H7 (cell line): ENCODE data around the gene LRP2. TPM values are rescaled to one million over a fixed set of nuclear protein-coding genes. Genes with fewer than 3 reads are reported as not detected.

Source experiments
- DNase-seq: peaks from one replicate; pipeline ENCODE4 v3.0.0; 2012
- H3K27me3 ChIP-seq: 2 replicates; pipeline ENCODE4 v1.6.0; 2011; ENCODE audit warnings: mild to moderate bottlenecking, low read length; ENCODE audit not compliant: control insufficient read depth, insufficient read depth
- H3K36me3 ChIP-seq: replicated peaks from 2 replicates; pipeline ENCODE4 v1.5.1; 2011; ENCODE audit warnings: low read length; ENCODE audit not compliant: control insufficient read depth, insufficient read depth
- H3K4me3 ChIP-seq: 2 replicates; pipeline ENCODE4 v1.5.1; 2011; ENCODE audit warnings: low read depth, mild to moderate bottlenecking, control low read depth, low read length, moderate library complexity; ENCODE audit not compliant: insufficient read depth
- total RNA-seq: library from RNA; depleted of rRNA; stranded (reverse); fragments of >200 nt; shearing (Covaris generic); gene quantifications from 2 replicates; pipeline ENCODE4 v1.2.3, GENCODE V29; 2014

Gene LRP2
- total RNA-seq, 1 experiment from 2014 or later: 1.1 TPM

DNA sequence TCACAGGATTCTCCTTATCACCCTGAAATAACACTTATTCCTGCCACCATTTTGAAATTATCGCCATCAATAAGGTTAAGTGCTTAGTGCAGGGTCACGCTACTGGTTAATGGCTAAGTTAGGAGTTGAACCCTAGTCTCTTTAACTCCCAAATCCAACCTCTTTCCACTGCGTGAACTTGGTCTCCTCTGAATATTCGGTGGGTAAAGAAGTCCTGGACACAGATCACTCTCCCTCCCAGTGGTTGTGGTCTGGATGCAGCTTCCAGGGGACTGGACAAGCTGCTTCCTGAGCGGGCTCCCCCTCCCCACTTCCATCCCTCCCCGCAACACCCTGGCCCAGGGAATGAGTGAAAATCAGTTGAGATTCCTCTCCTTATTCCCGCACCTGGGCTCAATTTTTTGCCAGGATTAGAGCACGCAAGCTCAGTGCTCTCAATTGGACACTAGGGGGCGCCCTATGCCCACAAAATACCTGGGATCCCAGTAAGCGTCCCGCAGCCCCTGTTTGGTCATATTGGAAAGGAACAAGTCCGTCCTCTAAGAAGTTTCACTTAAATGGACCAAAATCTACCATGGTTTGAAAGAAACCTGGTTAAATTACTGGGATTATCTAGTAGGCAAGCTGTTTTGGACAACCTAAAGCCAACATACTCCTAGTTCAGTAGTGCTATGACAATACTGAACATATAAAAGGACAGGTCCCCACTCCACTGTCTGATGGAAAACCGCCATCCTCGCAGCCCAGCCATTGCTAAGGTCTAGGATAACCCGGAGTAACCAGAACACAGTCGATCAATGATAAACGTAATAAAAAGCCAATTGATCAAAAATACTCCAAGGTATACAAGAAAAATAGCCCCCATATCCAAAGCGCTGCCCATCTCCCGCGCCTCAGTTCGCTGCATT is 252.6 kb downstream of the LRP2 start:
- peak; percentile 57 for DNase-seq
- Histone ChIP-seq H3K4me3 (no peak overlapping the region), H3K27me3 (no peaks in the 10 kb centered on the region), H3K36me3 (no peaks in the 10 kb centered on the region)

DNA sequence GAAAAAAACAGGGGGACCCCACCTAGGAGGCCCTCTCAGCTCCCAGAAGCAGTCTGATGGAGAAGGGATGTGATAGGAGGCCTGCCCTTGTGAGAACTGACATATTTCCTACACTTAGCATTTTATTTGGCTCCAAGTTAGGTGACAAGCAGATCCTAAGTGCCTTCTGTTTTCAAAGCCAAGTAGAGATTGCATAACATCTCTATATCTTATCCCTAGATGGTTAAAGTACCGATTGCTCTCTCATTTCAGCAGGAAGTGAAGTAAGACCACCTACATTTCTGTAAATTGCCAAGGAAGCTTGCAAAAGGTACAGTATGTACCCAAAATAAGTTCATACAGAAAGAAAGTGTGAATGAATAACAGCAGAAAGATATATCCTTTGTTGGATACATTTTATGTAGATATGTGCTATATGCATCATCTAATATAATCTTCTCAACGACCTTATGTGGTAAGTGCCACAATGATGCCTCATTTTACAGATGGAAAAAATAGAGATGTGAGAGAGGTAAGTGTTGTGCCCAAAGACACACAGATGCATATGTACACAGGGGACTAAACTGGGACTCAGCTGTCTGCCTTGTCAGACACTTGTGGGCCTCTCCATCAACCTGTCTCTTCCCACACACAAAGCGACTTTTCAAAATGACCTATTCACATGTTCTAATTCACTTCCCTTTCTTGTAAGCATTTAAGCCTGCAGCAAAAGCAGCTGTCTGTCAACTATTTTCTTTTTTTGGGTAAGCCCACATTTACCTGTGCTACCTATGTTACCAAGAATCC is 254.0 kb downstream of the LRP2 start:
- Histone ChIP-seq H3K36me3 (no peaks in the 10 kb centered on the region), H3K27me3 (no peaks in the 10 kb centered on the region), H3K4me3 (no peak overlapping the region)
- DNase-seq: no peak

DNA sequence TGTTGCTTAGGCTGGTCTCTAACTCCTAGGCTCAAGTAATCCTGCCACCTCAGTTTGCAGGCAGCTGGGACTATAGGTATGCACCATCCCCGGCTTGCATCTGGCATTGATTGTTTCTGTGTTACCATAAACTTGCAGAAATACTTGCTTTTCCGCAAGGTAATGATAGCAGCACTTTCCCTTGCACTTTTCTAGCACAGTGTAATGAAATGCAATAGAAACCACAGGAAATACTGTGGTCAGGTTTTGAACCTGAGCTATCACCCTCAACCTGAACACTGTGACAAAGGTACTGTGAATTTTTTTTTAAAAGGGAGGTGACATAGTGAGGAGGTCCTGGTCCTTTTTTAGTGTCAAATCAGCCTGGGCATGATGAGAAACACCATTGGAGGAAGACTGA is 254.7 kb downstream of the LRP2 start:
- no peak for DNase-seq
- no peaks in the 10 kb centered on the region for H3K27me3 ChIP-seq
- H3K36me3 ChIP-seq: no peaks in the 10 kb centered on the region
- H3K4me3 ChIP-seq: no peak overlapping the region

DNA sequence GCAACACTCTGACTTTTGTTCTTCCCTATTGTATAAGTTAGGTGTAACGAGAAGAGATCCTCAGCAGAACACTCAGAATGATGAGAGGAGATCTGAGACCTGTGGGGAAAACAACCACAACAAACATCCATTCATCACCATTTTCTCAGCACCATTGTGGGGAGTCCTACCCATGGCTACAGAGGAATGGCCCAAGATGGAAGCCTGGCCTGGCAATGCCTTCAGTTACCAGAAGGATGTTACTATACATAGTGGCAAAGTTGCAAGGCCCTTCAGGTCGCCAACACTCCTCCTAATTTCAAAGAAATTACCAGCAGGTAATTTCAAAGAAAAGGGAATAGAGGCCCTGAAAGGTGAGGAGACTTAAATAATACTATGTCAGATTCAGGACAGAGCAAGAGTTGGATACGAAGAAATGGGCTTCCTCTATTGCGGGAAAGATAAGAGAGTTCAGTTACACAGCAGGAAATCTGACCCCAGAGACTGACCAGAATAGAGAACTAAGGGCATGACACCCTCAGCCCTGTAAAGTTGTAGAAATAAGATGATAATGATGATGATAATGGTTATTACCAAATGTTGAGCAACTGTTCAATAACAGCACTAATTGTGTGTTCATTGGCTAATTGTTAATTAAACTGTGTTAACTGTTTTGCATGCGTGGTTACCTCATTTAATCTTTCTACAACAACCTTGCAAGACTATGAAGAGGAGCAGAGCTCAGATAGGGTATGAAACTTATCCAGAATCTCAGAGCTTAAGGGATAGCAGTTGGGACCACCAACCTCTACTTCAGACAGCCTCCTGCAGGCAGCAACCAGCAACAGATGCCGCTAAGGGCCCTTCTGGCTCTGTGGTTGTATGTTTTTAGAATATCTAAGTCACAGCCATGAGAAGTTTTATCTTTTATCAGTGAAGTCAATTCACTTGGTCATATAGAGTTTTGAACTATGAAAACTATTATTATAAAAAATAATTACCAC is 255.5 kb downstream of the LRP2 start:
- no peak overlapping the region for H3K4me3 ChIP-seq
- H3K27me3 ChIP-seq: no peaks in the 10 kb centered on the region
- no peaks in the 10 kb centered on the region for H3K36me3 ChIP-seq
- DNase-seq: no peak

DNA sequence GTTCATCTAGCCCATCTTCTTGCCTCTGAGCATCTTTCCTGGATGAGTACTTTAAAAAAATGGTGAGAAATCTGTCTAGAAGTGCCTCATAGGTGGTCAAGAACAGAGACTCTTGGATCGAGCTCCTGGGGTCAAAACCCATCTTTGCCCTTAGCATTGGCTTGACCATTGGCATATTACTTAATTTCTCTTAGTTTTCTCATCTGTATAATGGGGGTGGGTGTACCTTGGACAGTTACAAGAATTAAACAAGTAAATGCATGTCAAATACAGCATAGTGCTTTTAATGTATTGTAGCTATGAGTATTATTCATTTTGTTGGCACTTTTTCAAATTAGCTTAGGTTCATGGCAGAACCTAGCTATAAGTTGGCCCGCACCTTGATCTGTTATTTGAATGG is 256.2 kb downstream of the LRP2 start:
- Histone ChIP-seq H3K4me3 (no peak overlapping the region), H3K36me3 (no peaks in the 10 kb centered on the region), H3K27me3 (no peaks in the 10 kb centered on the region)
- no peak for DNase-seq

DNA sequence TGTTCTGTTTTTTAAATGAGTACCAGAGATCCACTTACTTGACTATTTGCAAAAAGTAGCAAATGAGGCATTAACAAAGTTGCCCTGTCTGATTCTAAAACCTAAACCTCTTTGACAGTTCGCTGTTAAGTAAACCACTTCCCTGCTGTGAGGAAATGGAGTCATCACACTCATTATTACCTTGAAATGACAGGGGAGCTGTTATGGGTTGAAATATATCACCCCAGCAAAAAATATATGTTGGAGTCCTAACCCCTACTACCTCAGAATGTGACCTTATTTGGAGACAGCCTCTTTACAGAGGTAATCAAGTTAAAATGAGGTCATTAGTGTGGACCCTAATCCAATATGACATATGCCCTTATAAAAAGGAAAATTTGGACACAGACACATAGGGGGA is 256.9 kb downstream of the LRP2 start:
- DNase-seq: no peak
- Histone ChIP-seq H3K27me3 (no peaks in the 10 kb centered on the region), H3K36me3 (no peaks in the 10 kb centered on the region), H3K4me3 (no peak overlapping the region)

DNA sequence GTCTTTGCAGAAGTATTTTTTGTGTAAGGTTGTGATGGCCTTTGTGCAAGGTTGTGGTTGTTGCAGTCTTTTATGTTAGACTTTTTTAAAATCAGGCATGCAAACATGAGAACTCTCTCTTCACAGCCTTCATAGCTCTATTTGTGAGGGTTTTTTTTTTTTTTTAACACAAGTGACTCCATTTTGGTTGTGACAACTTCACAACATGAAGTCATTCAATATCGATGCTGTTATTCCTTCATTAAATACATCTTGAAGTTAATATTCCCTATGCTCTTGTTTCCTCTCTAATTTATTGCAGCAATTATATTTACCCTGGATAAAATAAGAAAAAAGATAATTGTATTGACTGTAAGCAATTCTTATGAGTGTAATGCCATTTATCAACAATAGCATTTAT is 257.5 kb downstream of the LRP2 start:
- H3K27me3 ChIP-seq: no peaks in the 10 kb centered on the region
- no peaks in the 10 kb centered on the region for H3K36me3 ChIP-seq
- no peak overlapping the region for H3K4me3 ChIP-seq
- DNase-seq: no peak

DNA sequence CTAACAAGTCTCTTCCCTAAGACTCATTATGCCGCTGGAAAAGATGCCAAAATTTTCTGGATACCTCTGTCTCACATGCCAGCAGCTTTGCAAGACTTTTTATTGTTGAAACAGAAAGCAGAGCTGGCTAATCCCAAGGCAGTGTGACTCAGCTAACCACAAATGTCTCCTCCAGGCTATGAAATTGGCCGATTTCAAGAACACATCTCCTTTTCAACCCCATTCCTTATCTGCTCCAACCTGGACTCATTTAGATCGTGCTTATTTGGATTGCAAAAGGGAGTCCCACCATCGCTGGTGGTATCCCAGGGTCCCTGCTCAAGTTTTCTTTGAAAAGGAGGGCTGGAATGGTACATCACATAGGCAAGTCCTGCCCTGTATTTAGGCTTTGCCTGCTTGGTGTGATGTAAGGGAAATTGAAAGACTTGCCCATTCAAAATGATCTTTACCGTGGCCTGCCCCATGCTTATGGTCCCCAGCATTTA is 266.7 kb downstream of the LRP2 start:
- H3K4me3 ChIP-seq: no peak overlapping the region
- H3K36me3 ChIP-seq: no peaks in the 10 kb centered on the region
- DNase-seq: no peak
- no peaks in the 10 kb centered on the region for H3K27me3 ChIP-seq

DNA sequence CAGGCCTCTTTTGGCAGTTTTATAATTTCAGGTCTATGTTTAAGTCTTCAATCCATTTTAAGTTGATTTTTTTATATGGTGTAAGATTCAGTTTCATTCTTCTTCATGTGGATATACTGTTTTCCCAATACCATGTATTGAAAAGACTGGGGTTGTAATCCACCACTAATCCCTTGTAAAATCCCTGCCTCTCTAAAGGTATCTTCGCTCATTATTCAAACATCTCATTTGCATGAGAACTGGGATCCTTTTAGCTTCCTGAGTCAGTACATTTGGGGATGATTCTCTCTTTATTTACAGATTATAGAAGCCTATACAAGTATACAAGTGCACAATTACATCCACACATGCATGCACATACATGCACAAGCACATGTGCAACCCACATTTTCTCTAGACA is 267.7 kb downstream of the LRP2 start:
- Histone ChIP-seq H3K36me3 (no peaks in the 10 kb centered on the region), H3K4me3 (no peak overlapping the region), H3K27me3 (no peaks in the 10 kb centered on the region)
- no peak for DNase-seq

DNA sequence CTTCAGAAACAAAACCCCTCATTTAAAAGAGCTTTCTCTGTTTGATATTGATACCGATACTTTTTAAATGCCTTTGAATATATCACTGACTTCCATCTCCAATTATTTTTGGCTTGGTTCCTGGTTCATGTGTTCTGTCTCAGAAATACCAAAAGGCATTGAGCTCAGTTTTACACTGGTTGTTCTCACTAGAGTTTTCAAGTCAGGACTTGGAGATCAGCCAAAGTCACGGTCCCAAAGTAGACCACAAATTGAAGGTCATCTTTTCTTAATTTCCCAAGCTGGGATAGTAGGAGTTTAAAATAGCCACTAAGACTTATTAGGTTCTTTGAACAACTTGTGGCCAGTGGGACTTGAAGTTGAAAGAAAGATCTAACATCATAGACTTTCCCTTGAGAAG is 268.8 kb downstream of the LRP2 start:
- DNase-seq: no peak
- Histone ChIP-seq H3K4me3 (no peak overlapping the region), H3K36me3 (no peaks in the 10 kb centered on the region), H3K27me3 (no peaks in the 10 kb centered on the region)

DNA sequence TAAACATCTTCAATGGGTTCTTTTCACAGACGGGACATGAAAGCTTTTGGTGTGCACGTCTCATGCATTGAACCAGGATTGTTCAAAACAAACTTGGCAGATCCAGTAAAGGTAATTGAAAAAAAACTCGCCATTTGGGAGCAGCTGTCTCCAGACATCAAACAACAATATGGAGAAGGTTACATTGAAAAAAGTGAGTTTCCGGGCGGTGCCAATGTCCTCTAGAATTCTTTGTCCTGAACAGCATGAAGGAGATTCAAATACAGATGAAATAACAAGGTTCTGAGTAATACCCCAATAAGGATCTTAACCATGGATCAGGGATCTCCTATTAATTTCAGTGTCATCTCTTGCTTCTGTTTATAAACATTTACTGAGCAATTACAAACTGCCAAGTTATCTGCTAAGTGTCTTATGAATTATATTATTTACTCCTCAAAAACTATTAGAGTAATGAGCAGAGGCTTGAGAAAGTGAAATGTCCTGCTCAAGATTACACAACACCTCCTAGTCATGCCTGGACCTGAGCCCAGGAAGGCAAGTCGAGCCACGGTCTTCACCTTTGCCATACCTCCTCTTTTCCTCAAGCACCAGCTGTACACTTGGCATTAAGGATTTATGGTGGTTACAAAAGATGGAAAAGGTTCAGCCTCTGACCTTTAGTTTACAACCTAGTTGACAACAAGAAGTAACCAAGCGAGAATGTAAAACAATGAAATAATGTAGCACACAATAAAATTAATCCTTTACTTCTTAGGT is 270.4 kb downstream of the LRP2 start:
- no peaks in the 10 kb centered on the region for H3K27me3 ChIP-seq
- no peak overlapping the region for H3K4me3 ChIP-seq
- H3K36me3 ChIP-seq: no peaks in the 10 kb centered on the region
- no peak for DNase-seq

DNA sequence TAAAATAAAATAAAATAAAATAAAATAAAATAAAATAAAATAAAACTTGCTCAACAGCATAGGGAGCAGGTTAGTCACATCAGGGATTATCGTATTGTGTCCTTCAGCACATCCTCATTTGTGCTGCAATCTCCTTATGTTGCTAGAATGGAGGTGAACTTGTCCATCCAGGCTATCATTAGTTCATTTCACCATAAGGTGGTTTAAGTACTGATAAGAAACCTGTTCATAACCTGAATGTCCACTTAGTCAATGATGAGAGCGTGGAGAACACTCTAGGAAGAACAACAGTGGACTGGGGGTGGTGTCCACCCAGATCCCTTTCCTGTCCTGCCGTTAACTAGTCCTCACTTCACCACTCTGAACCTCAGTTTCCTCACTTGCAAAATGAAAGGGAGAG is 271.1 kb downstream of the LRP2 start:
- Histone ChIP-seq H3K36me3 (no peaks in the 10 kb centered on the region), H3K27me3 (no peaks in the 10 kb centered on the region), H3K4me3 (no peak overlapping the region)
- no peak for DNase-seq

DNA sequence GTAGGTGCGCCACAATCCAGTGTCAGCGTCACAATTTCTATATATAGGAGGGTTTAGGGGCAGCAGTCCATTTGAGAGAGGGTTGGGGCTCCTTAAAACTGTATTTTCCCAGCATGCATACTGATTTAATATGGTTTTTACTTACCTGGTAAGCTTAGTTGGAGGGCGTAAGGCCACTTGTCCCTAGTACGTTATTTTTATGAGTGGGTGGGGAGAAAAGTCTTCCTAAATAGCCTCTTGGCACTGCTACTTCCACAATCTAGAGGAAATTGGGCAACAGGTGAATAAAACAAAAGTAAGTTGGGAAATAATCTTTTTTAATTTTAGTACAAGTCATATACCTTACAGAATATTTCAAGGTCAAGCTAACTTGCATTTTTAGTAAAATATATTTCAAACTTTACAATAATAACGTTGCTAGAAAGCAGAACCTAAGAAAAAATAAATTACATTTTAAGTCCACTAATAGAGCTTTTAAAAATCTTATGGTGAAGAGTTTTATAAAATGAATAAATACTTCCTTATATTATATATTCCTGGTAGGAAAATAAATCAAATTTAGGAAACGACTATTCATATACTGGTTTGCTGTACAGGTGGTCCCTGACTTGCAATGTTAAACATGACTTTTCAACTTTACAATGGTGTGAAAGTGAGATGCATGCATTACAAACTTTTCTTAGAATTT is 272.1 kb downstream of the LRP2 start:
- no peak for DNase-seq
- Histone ChIP-seq H3K4me3 (no peak overlapping the region), H3K36me3 (no peaks in the 10 kb centered on the region), H3K27me3 (no peaks in the 10 kb centered on the region)
